Stomach smooth muscle (tissue), 2 donors: ENCODE results near the gene GPR157.

Experiments
- H3K27ac ChIP-seq: one replicate; pipeline ENCODE4 v1.7.0; 2013; ENCODE audit warnings: mild to moderate bottlenecking, low read length, inconsistent platforms
- H3K27me3 ChIP-seq, 2 donors: one replicate each; pipeline ENCODE4 v1.7.0; 2013; ENCODE audit warnings: low read length in 2 of 2; ENCODE audit not compliant: insufficient read depth in 2 of 2, control insufficient read depth in 1 of 2
- H3K36me3 ChIP-seq, 2 donors: one replicate each; pipeline ENCODE4 v1.7.0; 2013; ENCODE audit warnings: low read length in 2 of 2; ENCODE audit not compliant: control insufficient read depth in 2 of 2, insufficient read depth in 2 of 2
- H3K4me1 ChIP-seq: one replicate; pipeline ENCODE4 v1.7.0; 2013; ENCODE audit warnings: low read length; ENCODE audit not compliant: control insufficient read depth, insufficient read depth
- H3K4me3 ChIP-seq, 2 donors: one replicate each; pipeline ENCODE4 v1.7.0; 2013; ENCODE audit warnings: low read length in 2 of 2
- H3K9ac ChIP-seq, 2 donors: one replicate each; pipeline ENCODE4 v1.7.0; 2013; ENCODE audit warnings: low read length in 2 of 2, mild to moderate bottlenecking in 1 of 2
- H3K9me3 ChIP-seq, 2 donors: one replicate each; pipeline ENCODE4 v1.7.0; 2013; ENCODE audit warnings: low read length in 2 of 2; ENCODE audit not compliant: control insufficient read depth in 2 of 2
- donor health status: healthy.
- donor health status: Pancreatic carcinoma.

GPR157 gene

GRCh38 chr1:9128520-9129265, at the start of gene GPR157:
GPR157 (minus strand) TSS chr1:9129102; CDS start chr1:9129027, 75 bp downstream.
- Histone ChIP-seq H3K4me1 (peaks cover 22% of the 10 kb centered on the region), H3K27ac (peak within 1 kb of the TSS; percentile 60), H3K4me3 (peak within 1 kb of the TSS; percentile 71 to 82), H3K36me3 (no peaks in the 10 kb centered on the region), H3K27me3 (no peaks in the 10 kb centered on the region), H3K9ac (peak within 1 kb of the TSS; percentile 64 to 74), H3K9me3 (no peaks in the 10 kb centered on the region)

- no peak overlapping the region for H3K27ac ChIP-seq
- H3K36me3 ChIP-seq: no peaks in the 10 kb centered on the region
These were observed 45.9 kb upstream of the GPR157 start for GRCh38 chr1:9174762-9175161.

GRCh38 chr1:9174243-9174642, 45.3 kb upstream of the GPR157 start:
- no peaks in the 10 kb centered on the region for H3K9me3 ChIP-seq
- H3K4me1 ChIP-seq: peaks cover 2% of the 10 kb centered on the region
- no peak overlapping the region for H3K27ac ChIP-seq
- H3K27me3 ChIP-seq: no peaks in the 10 kb centered on the region
- no peak overlapping the region for H3K4me3 ChIP-seq
- H3K36me3 ChIP-seq: no peaks in the 10 kb centered on the region
- no peak overlapping the region for H3K9ac ChIP-seq

More at GRCh38 chr1:9174762-9175161, 45.9 kb upstream of the GPR157 start:
- Histone ChIP-seq H3K4me3 (no peak overlapping the region), H3K4me1 (peaks cover 2% of the 10 kb centered on the region), H3K9me3 (no peaks in the 10 kb centered on the region), H3K9ac (no peak overlapping the region), H3K27me3 (no peaks in the 10 kb centered on the region)

- Histone ChIP-seq H3K36me3 (no peaks in the 10 kb centered on the region), H3K9me3 (no peaks in the 10 kb centered on the region), H3K9ac (no peak overlapping the region), H3K27me3 (no peaks in the 10 kb centered on the region), H3K27ac (no peak overlapping the region), H3K4me3 (no peak overlapping the region), H3K4me1 (peaks cover 3% of the 10 kb centered on the region)
These were observed 40.8 kb upstream of the GPR157 start for GRCh38 chr1:9169601-9170137.

GRCh38 chr1:9167638-9168037, 38.7 kb upstream of the GPR157 start:
- peaks cover 14% of the 10 kb centered on the region for H3K4me1 ChIP-seq
- H3K27ac ChIP-seq: no peak overlapping the region
- no peaks in the 10 kb centered on the region for H3K27me3 ChIP-seq
- no peaks in the 10 kb centered on the region for H3K36me3 ChIP-seq
- H3K4me3 ChIP-seq: no peak overlapping the region
- no peak overlapping the region for H3K9ac ChIP-seq
- H3K9me3 ChIP-seq: no peaks in the 10 kb centered on the region

- H3K36me3 ChIP-seq: no peaks in the 10 kb centered on the region
- no peak overlapping the region for H3K27ac ChIP-seq
- no peaks in the 10 kb centered on the region for H3K27me3 ChIP-seq
- H3K9ac ChIP-seq: no peak overlapping the region
- peaks cover 15% of the 10 kb centered on the region for H3K4me1 ChIP-seq
- H3K4me3 ChIP-seq: no peak overlapping the region
- no peaks in the 10 kb centered on the region for H3K9me3 ChIP-seq
These were observed 37.7 kb upstream of the GPR157 start for GRCh38 chr1:9166289-9167235.

- H3K27me3 ChIP-seq: no peaks in the 10 kb centered on the region
- H3K9me3 ChIP-seq: no peaks in the 10 kb centered on the region
- H3K9ac ChIP-seq: no peak overlapping the region
- H3K27ac ChIP-seq: no peak overlapping the region
- no peaks in the 10 kb centered on the region for H3K36me3 ChIP-seq
- no peak overlapping the region for H3K4me3 ChIP-seq
- H3K4me1 ChIP-seq: peaks cover 19% of the 10 kb centered on the region
These were observed 36.5 kb upstream of the GPR157 start for GRCh38 chr1:9165396-9165795.

- H3K4me1 ChIP-seq: peaks cover 19% of the 10 kb centered on the region
- H3K9me3 ChIP-seq: no peaks in the 10 kb centered on the region
- no peaks in the 10 kb centered on the region for H3K36me3 ChIP-seq
- H3K4me3 ChIP-seq: no peak overlapping the region
- no peaks in the 10 kb centered on the region for H3K27me3 ChIP-seq
- no peak overlapping the region for H3K27ac ChIP-seq
- no peak overlapping the region for H3K9ac ChIP-seq
These were observed 36.0 kb upstream of the GPR157 start for GRCh38 chr1:9164919-9165318.

GRCh38 chr1:9164532-9164900, 35.6 kb upstream of the GPR157 start:
- Histone ChIP-seq H3K27ac (no peak overlapping the region), H3K4me3 (no peak overlapping the region), H3K9me3 (no peaks in the 10 kb centered on the region), H3K9ac (no peak overlapping the region), H3K27me3 (no peaks in the 10 kb centered on the region), H3K36me3 (no peaks in the 10 kb centered on the region), H3K4me1 (peaks cover 19% of the 10 kb centered on the region)

- Histone ChIP-seq H3K36me3 (no peaks in the 10 kb centered on the region), H3K4me1 (peaks cover 19% of the 10 kb centered on the region), H3K9ac (no peak overlapping the region), H3K4me3 (no peak overlapping the region), H3K9me3 (no peaks in the 10 kb centered on the region), H3K27ac (no peak overlapping the region), H3K27me3 (no peaks in the 10 kb centered on the region)
These were observed 33.1 kb upstream of the GPR157 start for GRCh38 chr1:9161963-9162362.
